GM19397 (cell line): ENCODE measurements around the gene TLE3.
A peak's percentile ranks its signal among the peaks of the same experiment; 100 is the strongest.

Source experiments
- ATAC-seq: cut with Tn5 transposase; IDR thresholded peaks from one replicate; pipeline ENCODE4 v1.9.1; 2021; ENCODE audit warnings: mild to moderate bottlenecking, moderate library complexity; ENCODE audit not compliant: unreplicated experiment

TLE3 gene

DNA sequence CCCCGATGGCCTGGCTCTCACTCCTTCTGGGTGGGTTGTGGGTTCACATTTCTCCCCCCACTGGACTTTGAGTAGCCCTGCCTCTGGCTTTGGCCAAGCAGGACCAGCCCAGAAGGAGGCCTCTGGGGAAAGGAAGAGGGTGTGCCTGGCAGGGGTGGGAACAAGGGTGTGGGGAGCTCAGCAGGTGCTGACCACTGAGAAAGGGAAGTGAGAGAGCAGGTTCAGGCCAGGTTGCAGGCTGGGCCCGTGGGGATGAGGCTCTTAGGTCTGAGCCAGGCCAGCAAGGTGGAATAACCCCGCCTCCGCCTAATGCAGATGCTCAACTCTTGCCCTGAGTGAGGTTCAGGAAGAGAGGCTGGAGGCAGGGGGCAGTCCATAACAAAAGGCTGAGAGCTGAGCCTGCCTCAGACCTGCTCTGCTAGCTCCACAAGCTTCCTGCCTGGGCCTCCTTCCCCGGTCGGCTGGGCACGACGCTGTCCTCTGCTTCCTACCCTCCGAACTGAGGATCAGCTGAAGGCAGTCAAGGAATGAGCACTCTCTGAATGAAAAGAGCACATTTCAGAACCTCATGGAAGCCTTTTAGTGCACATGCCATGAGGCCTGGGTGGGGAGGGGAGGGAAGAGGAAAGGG is 82.7 kb downstream of the TLE3 start:
- ATAC-seq: peak; percentile 79

DNA sequence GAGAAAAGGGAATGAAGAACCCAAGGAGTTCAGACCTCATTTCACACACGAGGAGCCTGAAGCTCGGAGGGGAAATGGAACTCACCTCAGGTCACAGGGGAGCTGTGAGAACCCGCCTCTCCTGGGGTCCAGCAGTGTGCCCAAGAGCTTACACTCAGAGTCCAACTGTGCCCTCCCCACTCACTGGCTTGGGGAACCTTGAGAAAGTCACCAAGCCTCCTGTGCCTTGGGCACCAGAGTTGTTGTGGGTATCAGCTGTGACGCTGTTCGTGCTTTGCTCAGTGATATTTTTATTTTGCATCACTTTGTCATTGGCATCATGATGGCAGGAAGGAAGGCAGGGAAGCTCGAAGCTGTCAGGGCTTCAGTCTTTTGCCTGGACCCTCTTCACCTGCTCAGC is 83.4 kb downstream of the TLE3 start:
- no peak for ATAC-seq

DNA sequence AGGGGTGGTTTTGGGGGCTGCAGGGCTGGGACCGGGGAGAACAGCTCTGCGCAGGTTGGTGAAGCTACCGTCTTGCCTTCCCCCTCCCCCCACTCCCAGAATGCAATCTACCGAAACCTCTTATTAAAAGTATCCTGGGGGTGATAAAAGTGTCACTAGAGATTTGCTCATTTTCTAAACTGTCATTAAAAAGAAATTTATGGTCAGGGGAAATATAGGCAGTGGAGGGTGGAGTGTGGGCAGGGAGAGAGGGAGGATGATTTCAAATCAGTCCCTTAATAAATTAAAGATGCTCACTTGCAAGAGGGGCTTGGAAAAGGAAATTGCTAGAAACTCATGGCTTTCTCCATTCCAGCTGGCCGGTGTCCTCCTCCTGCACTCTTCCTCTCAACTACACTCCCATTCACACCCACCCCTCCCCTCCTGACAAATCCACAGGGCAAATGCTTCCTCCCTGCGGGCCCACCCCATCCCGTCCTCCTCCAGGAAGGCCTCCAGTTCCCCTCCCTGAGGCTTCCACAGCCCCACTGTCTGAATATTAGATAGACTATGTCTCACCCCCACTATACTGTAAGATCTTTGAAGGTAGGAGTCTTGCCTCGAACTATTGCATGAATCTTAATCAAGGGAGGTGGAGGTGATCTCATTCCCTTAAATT is 83.9 kb downstream of the TLE3 start:
- ATAC-seq: no peak

DNA sequence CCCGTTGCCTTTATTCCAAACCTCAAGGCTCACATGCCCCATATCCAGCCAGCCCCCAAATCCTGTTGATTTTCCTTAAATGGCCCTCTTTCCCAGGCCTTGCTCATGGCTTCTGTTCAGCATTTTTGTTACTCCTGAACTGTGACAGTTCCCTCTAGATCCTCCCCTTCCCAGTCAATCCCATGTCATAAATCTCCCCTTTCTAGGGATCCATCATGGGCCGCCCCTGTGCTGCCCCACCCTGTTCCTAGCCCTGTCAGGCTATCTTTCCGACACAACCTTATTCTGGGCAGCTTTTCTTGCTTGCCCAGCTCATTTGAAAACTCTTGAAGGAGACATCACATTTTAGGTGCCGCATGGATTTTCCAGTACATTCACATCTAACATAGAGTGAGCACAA is 84.8 kb downstream of the TLE3 start:
- ATAC-seq: no peak

DNA sequence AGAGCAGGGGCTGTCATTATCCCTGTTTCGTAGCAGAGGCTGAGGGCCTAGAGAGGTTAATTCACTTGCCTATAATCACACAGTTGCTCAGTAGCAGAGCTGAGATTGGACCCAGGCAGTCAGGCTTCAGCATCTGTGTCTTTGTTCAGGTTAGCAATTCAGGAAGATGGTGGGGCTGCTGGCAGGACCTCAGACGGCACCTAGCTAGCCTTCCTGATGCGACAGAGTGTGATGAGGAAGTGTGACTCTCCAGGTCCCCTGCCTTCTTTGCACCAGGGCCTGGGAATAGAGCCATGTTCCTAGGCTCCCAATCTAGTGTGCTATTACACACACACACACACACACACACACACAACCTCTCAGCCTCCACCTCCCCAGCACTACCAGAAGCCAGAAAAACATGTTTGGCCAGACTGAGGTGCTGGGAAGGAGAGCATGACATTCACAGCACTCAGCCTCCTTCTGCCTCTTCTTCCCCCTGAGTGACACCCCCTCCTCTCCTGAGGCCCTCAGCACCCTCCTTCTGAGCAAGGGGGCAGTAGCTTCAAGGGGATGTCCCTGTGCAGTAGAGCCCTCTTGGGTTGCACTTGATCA is 88.9 kb downstream of the TLE3 start:
- ATAC-seq: no peak

DNA sequence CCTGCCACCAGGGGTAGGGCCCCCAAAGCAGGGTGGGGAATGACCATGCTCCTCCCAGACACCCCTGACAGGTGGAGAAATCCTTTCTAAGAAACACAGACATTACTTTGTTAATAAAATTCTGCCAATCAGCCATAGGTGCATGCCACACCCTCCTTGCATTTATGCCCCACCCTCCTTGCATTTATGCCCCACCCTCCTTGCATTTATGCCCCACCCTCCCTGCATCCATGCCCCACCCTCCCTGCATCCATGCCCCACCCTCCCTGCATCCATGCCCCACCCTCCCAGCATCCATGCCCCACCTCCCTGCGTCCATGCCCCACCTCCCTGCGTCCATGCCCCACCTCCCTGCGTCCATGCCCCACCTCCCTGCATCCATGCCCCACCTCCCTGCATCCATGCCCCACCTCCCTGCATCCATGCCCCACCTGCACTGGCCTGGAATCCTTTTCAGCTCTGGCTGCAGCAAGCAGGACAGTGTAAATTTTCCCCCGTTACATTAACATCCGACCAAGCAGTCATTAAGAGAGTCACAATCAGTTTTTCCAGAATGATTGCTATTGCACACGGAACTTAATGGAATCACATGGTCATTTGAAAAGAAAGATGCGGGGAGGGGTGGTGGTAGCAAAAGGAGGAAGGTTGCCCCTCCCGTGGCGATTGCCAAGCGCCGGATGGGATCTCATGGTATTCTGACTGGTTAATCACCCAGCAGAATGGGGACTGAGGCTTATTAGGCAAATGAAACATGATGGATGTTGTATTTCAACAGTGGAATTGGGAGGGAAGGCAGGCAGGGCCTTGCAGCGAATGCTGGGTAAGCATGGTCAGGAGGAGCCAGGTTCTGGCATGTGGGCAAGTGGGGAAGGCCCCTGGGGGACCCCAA is 91.2 kb downstream of the TLE3 start:
- ATAC-seq: no peak

DNA sequence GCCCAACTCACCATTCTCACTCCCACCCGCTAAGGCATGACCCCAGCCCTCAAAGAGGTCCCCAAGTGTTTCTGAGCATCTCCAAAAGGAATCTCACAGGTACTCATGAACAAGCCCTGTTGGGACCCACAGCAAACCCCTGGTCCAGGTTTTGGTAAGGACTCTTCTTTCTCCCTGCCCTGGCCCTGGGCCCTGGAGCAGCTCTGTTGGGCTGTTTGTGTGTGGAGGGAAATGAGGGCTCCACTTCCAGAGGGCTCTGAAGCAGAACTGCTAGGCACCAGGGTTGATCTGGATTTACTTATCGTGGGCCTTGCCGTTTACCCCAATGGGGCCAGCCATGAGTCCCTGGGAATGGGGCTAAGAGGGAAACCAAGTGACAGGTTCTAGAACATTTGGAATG is 92.9 kb downstream of the TLE3 start:
- no peak for ATAC-seq

DNA sequence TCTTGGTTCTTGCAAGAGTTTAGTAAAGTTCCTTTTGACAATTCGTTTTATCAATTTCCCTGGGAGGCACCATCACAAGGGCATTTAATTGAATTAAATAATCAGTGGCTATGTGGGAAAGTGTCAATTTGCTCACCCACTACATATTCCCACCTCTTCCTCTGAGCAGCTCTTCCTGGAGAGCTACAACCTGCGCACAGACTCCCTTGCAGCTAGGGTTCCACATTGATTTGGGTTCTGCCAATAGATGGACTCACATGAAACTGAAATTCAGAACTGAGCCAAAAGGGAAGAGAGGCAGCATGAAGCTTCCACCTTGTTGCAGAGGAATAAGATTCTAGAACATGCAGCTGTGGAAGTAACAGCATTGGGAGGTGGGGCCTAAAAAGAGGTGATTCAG is 94.8 kb downstream of the TLE3 start:
- no peak for ATAC-seq

DNA sequence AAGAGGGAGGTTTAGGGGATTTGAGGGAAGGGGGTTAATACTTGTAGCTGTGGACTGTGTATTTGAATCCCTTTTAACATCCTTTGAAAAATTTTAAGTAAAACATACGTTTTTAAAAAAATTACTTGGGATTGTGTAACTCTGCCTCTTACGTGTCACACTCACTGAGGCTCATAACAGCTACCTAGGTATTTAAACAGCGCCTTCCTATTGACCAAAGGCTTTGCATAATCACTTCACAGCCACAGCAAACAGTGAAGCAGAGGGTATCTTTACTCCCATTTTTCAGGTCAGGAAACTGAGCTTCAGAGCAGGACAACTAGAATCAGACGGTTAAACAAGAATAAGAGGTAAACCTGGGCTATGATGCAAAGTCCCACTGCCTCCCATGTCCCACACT is 95.9 kb downstream of the TLE3 start:
- ATAC-seq: no peak

DNA sequence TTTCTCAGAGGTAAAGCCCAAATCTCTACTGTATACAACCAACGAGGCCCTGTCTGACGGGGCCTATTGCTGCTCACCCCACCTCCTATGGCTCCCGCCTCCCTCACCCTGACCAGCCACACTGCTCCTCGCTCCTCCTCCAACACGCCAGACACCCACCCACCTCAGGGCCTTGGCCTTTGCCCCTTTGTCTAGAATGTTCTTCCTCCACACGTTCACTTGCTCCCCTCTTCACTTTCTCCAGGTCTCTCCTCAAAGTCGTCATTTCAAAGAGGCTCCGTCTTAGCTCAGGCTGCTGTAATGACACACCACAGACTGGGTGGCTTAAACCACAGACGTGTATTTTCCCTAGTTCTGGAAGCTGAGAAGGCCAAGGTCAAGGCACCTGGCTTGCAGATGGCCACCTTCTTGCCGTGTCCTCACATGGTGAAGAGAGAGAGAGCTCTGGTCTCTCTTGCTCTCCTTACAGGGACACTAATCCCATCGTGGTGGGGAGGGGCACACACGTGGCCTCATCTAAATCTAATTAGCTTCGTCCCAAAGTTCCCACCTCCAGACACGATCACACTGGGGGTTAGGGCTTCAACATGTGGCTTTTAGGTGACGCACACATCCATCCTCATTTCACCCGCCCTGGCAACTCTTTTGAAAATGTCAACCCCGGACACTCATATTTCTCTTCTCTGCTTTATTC is 98.2 kb downstream of the TLE3 start:
- no peak for ATAC-seq

DNA sequence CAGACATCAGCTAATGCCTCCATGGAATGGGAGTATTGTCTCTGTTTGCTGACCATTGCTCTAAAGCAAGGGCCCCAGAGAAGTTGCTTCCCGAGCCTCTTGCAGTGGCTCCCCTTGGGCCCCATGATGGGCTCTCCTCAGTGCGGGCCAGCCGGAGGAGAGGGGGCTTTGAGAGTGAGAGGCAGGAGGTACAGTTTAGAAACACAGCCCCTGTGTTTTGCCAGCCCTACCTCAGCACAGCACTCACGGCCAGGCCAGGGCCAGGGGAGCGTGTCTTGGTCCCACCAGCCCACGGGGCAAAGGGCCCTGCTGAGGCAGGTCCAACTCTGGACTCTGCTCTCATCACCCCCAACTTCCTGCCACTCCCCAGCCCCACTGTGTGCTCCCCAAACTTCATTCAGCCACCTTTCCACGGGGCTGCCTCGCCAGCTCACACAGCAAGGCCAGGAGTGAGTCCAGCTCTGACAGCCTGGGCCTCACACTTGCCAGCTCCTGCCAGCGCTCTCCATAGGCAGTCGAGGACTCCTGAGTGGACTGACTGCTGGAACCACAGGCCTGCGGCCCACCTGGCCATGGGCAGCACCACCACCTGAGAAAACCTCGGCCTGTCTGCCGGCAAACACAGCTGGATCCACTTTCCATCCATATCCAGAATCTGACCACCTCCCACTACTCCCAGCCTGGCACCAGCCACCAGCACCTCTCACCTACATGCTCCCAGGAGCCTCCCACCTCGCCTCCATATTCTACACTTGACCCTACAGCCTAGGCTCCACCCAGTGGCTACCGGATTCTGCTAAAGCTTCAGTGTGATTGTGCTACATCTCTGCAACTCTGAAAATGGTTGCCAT is 99.0 kb downstream of the TLE3 start:
- ATAC-seq: no peak

DNA sequence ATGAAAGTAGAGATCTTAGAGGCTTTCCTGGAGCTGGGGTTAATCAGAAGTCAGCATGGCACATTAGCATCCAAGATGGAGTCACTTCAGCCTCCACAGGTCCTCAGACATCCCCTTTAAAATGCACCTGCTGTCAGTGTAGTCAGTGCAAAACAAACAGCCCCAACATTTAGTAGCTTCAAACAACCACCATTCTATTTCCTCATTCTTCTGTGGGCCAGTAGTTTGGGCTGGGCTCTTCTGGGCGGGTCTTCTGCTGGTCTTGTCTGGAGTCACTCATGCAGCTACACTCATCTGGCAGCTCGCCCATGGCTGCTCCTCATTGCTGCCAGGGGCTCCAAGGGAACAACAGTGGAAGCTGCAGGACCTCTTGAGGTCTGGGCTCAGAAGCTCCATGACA is 99.9 kb downstream of the TLE3 start:
- ATAC-seq: no peak
